ENCODE measurements around the gene WSB1.

The WSB1 gene

GRCh38 chr17:27256225-27257030 is 37.5 kb upstream of the WSB1 start:
- Histone ChIP-seq H3K9ac (ENCODE audit: low read length) (no peak overlapping the region), H3K27me3 (ENCODE audit: low read length) (no peaks in the 10 kb centered on the region), H3K9me3 (ENCODE audit: insufficient read depth, low read length) (no peaks in the 10 kb centered on the region), H3K79me2 (ENCODE audit: insufficient read depth, low read length) (no peaks in the 10 kb centered on the region), H3K4me3 (ENCODE audit: insufficient read depth, low read length, poor library complexity, severe bottlenecking) (no peak overlapping the region), H2AFZ (ENCODE audit: low read depth, low read length, severe bottlenecking) (no peak overlapping the region), H3K27ac (ENCODE audit: low read depth, low read length) (no peak overlapping the region), H3K4me2 (ENCODE audit: low read depth, low read length, poor library complexity, severe bottlenecking) (no peak overlapping the region), H3F3A (ENCODE audit: insufficient read depth) (no peaks in the 10 kb centered on the region), H3K9me2 (replicated peaks; ENCODE audit: insufficient read depth, low read length) (no peaks in the 10 kb centered on the region), H3K36me3 (ENCODE audit: low read length) (no peaks in the 10 kb centered on the region), H4K20me1 (ENCODE audit: low read depth, low read length) (no peaks in the 10 kb centered on the region)
- TF ChIP-seq, protein P1, sequence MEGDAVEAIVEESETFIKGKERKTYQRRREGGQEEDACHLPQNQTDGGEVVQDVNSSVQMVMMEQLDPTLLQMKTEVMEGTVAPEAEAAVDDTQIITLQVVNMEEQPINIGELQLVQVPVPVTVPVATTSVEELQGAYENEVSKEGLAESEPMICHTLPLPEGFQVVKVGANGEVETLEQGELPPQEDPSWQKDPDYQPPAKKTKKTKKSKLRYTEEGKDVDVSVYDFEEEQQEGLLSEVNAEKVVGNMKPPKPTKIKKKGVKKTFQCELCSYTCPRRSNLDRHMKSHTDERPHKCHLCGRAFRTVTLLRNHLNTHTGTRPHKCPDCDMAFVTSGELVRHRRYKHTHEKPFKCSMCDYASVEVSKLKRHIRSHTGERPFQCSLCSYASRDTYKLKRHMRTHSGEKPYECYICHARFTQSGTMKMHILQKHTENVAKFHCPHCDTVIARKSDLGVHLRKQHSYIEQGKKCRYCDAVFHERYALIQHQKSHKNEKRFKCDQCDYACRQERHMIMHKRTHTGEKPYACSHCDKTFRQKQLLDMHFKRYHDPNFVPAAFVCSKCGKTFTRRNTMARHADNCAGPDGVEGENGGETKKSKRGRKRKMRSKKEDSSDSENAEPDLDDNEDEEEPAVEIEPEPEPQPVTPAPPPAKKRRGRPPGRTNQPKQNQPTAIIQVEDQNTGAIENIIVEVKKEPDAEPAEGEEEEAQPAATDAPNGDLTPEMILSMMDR (IDR thresholded peaks at IDR 0.05; ENCODE audit: insufficient read depth, low read length, poor library complexity, severe bottlenecking): no peak

- no peak overlapping the region for H3K27ac ChIP-seq (ENCODE audit: low read depth, low read length)
- no peak overlapping the region for H2AFZ ChIP-seq (ENCODE audit: low read depth, low read length, severe bottlenecking)
- H3K4me3 ChIP-seq (ENCODE audit: insufficient read depth, low read length, poor library complexity, severe bottlenecking): no peak overlapping the region
- no peaks in the 10 kb centered on the region for H4K20me1 ChIP-seq (ENCODE audit: low read depth, low read length)
- no peak overlapping the region for H3K9ac ChIP-seq (ENCODE audit: low read length)
- no peaks in the 10 kb centered on the region for H3K36me3 ChIP-seq (ENCODE audit: low read length)
- no peaks in the 10 kb centered on the region for H3K9me3 ChIP-seq (ENCODE audit: insufficient read depth, low read length)
- no peaks in the 10 kb centered on the region for H3K9me2 ChIP-seq (replicated peaks; ENCODE audit: insufficient read depth, low read length)
- no peaks in the 10 kb centered on the region for H3K79me2 ChIP-seq (ENCODE audit: insufficient read depth, low read length)
- no peak for TF ChIP-seq EZH2phosphoT487 (conservative IDR thresholded peaks at IDR 0.05; ENCODE audit: low read length)
- TF ChIP-seq, protein P1 (IDR thresholded peaks at IDR 0.05; ENCODE audit: insufficient read depth, low read length, poor library complexity, severe bottlenecking): no peak
- H3F3A ChIP-seq (ENCODE audit: insufficient read depth): no peaks in the 10 kb centered on the region
- no peaks in the 10 kb centered on the region for H3K27me3 ChIP-seq (ENCODE audit: low read length)
- H3K4me2 ChIP-seq (ENCODE audit: low read depth, low read length, poor library complexity, severe bottlenecking): no peak overlapping the region
Observed at GRCh38 chr17:27257031-27257357, 36.9 kb upstream of the WSB1 start.

GRCh38 chr17:27259356-27259755 is 34.6 kb upstream of the WSB1 start:
- Histone ChIP-seq H4K20me1 (ENCODE audit: low read depth, low read length) (no peaks in the 10 kb centered on the region), H3K79me2 (ENCODE audit: insufficient read depth, low read length) (no peaks in the 10 kb centered on the region), H3K27ac (ENCODE audit: low read depth, low read length) (no peak overlapping the region), H3K36me3 (ENCODE audit: low read length) (no peaks in the 10 kb centered on the region), H3K4me2 (ENCODE audit: low read depth, low read length, poor library complexity, severe bottlenecking) (no peak overlapping the region), H3K9ac (ENCODE audit: low read length) (no peak overlapping the region), H3K9me3 (ENCODE audit: insufficient read depth, low read length) (no peaks in the 10 kb centered on the region), H3K4me3 (ENCODE audit: insufficient read depth, low read length, poor library complexity, severe bottlenecking) (no peak overlapping the region), H3F3A (ENCODE audit: insufficient read depth) (no peaks in the 10 kb centered on the region), H3K27me3 (ENCODE audit: low read length) (no peaks in the 10 kb centered on the region), H2AFZ (ENCODE audit: low read depth, low read length, severe bottlenecking) (no peak overlapping the region), H3K9me2 (replicated peaks; ENCODE audit: insufficient read depth, low read length) (no peaks in the 10 kb centered on the region)
- TF ChIP-seq, protein P1 (IDR thresholded peaks at IDR 0.05; ENCODE audit: insufficient read depth, low read length, poor library complexity, severe bottlenecking): no peak
- no peak for TF ChIP-seq EZH2phosphoT487 (conservative IDR thresholded peaks at IDR 0.05; ENCODE audit: low read length)
